Measurements from ENCODE around the gene GPR55.
A peak's percentile ranks its signal among the peaks of the same experiment; 100 is the strongest.

The GPR55 gene

GRCh38 chr2:230914886-230915285 lies 10.2 kb downstream of the GPR55 start:
- DNase-seq, result no peak

GRCh38 chr2:230913406-230914143 lies 11.5 kb downstream of the GPR55 start:
- DNase-seq, result peak; percentile 3

- no peak for DNase-seq
Observed at GRCh38 chr2:230912724-230913123, 12.3 kb downstream of the GPR55 start.

- DNase-seq, result no peak
Observed at GRCh38 chr2:230912046-230912445, 13.0 kb downstream of the GPR55 start.

- no peak for DNase-seq
Observed at GRCh38 chr2:230910546-230911177, 14.4 kb downstream of the GPR55 start.

- DNase-seq, result no peak
Observed at GRCh38 chr2:230909841-230910545, 15.0 kb downstream of the GPR55 start.

- DNase-seq, result peak; percentile 11
Observed at GRCh38 chr2:230908595-230909191, 16.3 kb downstream of the GPR55 start.

GRCh38 chr2:230908092-230908594 lies 16.9 kb downstream of the GPR55 start:
- DNase-seq, result peak; percentile 4

GRCh38 chr2:230907361-230908091 lies 17.5 kb downstream of the GPR55 start:
- peak; percentile 8 for DNase-seq

GRCh38 chr2:230906471-230907230 lies 18.4 kb downstream of the GPR55 start:
- DNase-seq, result peak; percentile 6

GRCh38 chr2:230905448-230906421 lies 19.3 kb downstream of the GPR55 start:
- DNase-seq, result peak; percentile 11

- peak; percentile 7 for DNase-seq
Observed at GRCh38 chr2:230904856-230905447, 20.1 kb downstream of the GPR55 start.

GRCh38 chr2:230903231-230904150 lies 21.6 kb downstream of the GPR55 start:
- DNase-seq, result peak; percentile 4

- DNase-seq, result peak; percentile 46
Observed at GRCh38 chr2:230902180-230902899, 22.7 kb downstream of the GPR55 start.

- DNase-seq, result no peak
Observed at GRCh38 chr2:230901006-230901405, 24.0 kb downstream of the GPR55 start.

GRCh38 chr2:230900336-230900995 lies 24.6 kb downstream of the GPR55 start:
- DNase-seq, result peak; percentile 6

- DNase-seq, result no peak
Observed at GRCh38 chr2:230899786-230900185, 25.3 kb downstream of the GPR55 start.

GRCh38 chr2:230899287-230899686 lies 25.8 kb downstream of the GPR55 start:
- peak; percentile 9 for DNase-seq
